Fibroblast of lung (primary cell): ENCODE results near the gene DDX20. TPM values are rescaled to one million over a fixed set of nuclear protein-coding genes. Genes with fewer than 3 reads are reported as not detected.

Source experiments
- DNase-seq, 2 donors: peaks; one replicate each; pipeline versions ENCODE4 v3.0.0 to v3.0.0-alpha.2; 2010; ENCODE audit warnings: low read depth in 2 of 2
- H2AFZ ChIP-seq: 2 replicates; pipeline ENCODE4 v1.5.1; 2012; ENCODE audit warnings: low read length, control low read depth, inconsistent platforms
- H3K27ac ChIP-seq: 2 replicates; pipeline ENCODE4 v1.5.1; 2011; ENCODE audit warnings: low read length, control low read depth; ENCODE audit not compliant: insufficient read depth
- H3K27me3 ChIP-seq: 2 replicates; pipeline ENCODE4 v1.5.1; 2011; ENCODE audit warnings: mild to moderate bottlenecking, low read length; ENCODE audit not compliant: control insufficient read depth, insufficient read depth
- H3K36me3 ChIP-seq: 2 replicates; pipeline ENCODE4 v1.5.1; 2011; ENCODE audit warnings: low read length; ENCODE audit not compliant: control insufficient read depth, insufficient read depth
- H3K4me1 ChIP-seq: 2 replicates; pipeline ENCODE4 v1.5.1; 2011; ENCODE audit warnings: low read length; ENCODE audit not compliant: control insufficient read depth, insufficient read depth; ENCODE audit errors: extremely low read depth
- H3K4me2 ChIP-seq: 2 replicates; pipeline ENCODE4 v1.5.1; 2011; ENCODE audit warnings: low read length, control low read depth; ENCODE audit not compliant: insufficient read depth; ENCODE audit errors: extremely low read depth
- H3K4me3 ChIP-seq, 4 experiments: fragments of 200-600 bp in 1 of 4; sonication (generic) in 1 of 4; replicated peaks in 1 of 4; 2 replicates each; pipeline ENCODE4 v1.5.1; 2011 to 2016; ENCODE audit warnings: low read length in 4 of 4, low read depth in 3 of 4, mild to moderate bottlenecking in 3 of 4, control low read depth in 2 of 4, inconsistent platforms in 1 of 4, mixed read lengths in 1 of 4; ENCODE audit not compliant: insufficient read depth in 1 of 4; ENCODE audit errors: control extremely low read depth in 1 of 4
- H3K79me2 ChIP-seq: 2 replicates; pipeline ENCODE4 v1.5.1; 2012; ENCODE audit warnings: mild to moderate bottlenecking, low read length, inconsistent platforms; ENCODE audit not compliant: control insufficient read depth, insufficient read depth
- H3K9ac ChIP-seq: 2 replicates; pipeline ENCODE4 v1.5.1; 2011; ENCODE audit warnings: mild to moderate bottlenecking, low read length, control low read depth; ENCODE audit not compliant: insufficient read depth
- H3K9me3 ChIP-seq: 2 replicates; pipeline ENCODE4 v1.5.1; 2012; ENCODE audit warnings: low read depth, low read length; ENCODE audit not compliant: control insufficient read depth, insufficient read depth
- H4K20me1 ChIP-seq: 2 replicates; pipeline ENCODE4 v1.5.1; 2011; ENCODE audit warnings: low read length; ENCODE audit not compliant: control insufficient read depth, insufficient read depth; ENCODE audit errors: extremely low read depth
- EZH2 ChIP-seq: IDR thresholded peaks from 2 replicates; pipeline ENCODE4 v1.5.1; 2012; ENCODE audit warnings: low read length, control low read depth, mild to moderate bottlenecking; ENCODE audit errors: missing control alignments
- polyA plus RNA-seq, 2 donors: library from polyadenylated mRNA; depleted of rRNA in 1 of 2; stranded (reverse) in 1 of 2; unstranded in 1 of 2; fragments of >200 nt; gene quantifications; 2 replicates each; pipeline ENCODE4 v1.2.1, GENCODE V29; 2011 to 2012; ENCODE audit warnings: missing spikeins in 1 of 2
- total RNA-seq: library from RNA; depleted of rRNA; stranded (reverse); fragments of >200 nt; gene quantifications from 2 replicates; pipeline ENCODE4 v1.2.1, GENCODE V29; 2014
- TF ChIP-seq, protein P1 (sequence below), 2 donors: IDR thresholded peaks in 1 of 2; conservative IDR thresholded peaks in 1 of 2; 1 replicate in 1 of 2; 2 replicates in 1 of 2; pipeline ENCODE4 v1.5.1; 2011 to 2012; ENCODE audit warnings: low read length in 2 of 2, control low read depth in 1 of 2, inconsistent platforms in 1 of 2, low read depth in 1 of 2, mild to moderate bottlenecking in 1 of 2

Gene DDX20
- total and polyA plus RNA-seq, 2 donors (not counting 1 experiment from before 2014, with no cell fraction given): 8.4 to 22.2 TPM

DNA sequence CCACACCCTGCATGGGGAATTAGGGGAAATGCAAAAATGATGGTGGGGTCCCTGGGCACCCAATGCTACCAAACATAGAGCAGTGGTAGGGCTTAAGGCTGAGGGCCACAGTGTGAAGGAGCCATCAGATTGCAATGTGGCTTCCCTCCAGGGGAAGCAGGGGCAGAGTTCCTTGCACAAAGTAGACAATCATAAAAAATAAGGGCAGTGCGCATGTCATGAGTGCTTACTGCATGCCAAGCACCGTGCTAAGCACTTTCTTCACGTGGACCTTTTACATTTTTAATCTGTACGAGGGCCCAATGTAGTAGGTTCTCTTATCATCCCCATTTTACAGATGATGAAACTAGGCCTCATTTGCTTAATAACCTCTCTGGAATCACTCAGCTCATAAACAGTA is 56.6 kb downstream of the DDX20 start:
- Histone ChIP-seq H3K27ac (no peak overlapping the region), H3K4me1 (no peaks in the 10 kb centered on the region), H3K9me3 (no peaks in the 10 kb centered on the region), H3K9ac (no peak overlapping the region), H4K20me1 (no peaks in the 10 kb centered on the region), H3K27me3 (no peaks in the 10 kb centered on the region), H3K4me3 (no peak overlapping the region), H3K79me2 (no peaks in the 10 kb centered on the region), H2AFZ (no peak overlapping the region), H3K4me2 (no peak overlapping the region), H3K36me3 (no peaks in the 10 kb centered on the region)
- no peak for TF ChIP-seq EZH2
- TF ChIP-seq, protein P1, sequence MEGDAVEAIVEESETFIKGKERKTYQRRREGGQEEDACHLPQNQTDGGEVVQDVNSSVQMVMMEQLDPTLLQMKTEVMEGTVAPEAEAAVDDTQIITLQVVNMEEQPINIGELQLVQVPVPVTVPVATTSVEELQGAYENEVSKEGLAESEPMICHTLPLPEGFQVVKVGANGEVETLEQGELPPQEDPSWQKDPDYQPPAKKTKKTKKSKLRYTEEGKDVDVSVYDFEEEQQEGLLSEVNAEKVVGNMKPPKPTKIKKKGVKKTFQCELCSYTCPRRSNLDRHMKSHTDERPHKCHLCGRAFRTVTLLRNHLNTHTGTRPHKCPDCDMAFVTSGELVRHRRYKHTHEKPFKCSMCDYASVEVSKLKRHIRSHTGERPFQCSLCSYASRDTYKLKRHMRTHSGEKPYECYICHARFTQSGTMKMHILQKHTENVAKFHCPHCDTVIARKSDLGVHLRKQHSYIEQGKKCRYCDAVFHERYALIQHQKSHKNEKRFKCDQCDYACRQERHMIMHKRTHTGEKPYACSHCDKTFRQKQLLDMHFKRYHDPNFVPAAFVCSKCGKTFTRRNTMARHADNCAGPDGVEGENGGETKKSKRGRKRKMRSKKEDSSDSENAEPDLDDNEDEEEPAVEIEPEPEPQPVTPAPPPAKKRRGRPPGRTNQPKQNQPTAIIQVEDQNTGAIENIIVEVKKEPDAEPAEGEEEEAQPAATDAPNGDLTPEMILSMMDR (conservative IDR thresholded peaks at IDR 0.05 in 1 of 2, IDR thresholded peaks at IDR 0.05 in 1 of 2; ENCODE audit: low read depth in 1 of 2, low read length in 2 of 2): no peak
- DNase-seq: no peak

DNA sequence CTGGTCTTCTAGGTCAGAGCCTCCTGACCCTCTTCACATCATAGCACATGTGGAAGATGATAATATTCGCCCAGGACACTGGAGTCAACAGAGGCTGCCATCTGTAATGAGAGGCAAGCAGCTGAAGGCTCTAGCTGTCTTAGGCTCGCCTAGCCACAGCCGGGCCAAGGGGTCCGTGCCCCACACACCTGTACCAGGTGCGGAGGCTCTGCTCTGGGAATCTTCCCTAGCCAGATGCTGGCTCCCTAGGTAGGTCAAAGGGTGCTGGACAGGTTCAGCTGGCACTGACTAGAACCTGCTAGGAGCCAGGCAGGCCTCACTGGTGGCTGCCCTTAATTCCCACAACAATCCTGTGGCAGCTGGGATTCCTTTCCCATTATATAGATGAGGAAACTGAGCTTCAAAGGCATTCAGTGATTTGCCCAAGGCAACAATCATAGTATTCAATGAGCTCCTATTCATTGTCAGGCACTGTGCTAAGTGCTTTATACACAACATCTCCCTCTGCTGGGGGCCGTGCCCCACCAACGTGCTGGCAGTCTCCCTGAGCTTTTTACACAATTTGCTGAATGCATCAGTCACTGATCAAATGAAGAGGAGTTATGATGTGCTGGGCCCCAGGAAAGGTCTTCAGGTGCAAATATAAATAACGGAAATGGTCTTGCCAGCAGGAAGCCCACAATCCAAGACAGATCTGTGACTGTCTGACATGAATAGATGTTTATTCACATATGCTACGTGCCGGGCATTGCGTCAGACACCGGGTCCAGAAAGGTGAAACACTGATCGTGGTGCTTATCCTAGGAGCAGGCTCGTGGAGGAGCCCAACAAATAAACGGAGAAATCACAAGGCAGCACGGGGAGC is 58.0 kb downstream of the DDX20 start:
- no peaks in the 10 kb centered on the region for H3K36me3 ChIP-seq
- no peak for DNase-seq
- no peaks in the 10 kb centered on the region for H3K4me1 ChIP-seq
- no peak overlapping the region for H2AFZ ChIP-seq
- H3K27me3 ChIP-seq: no peaks in the 10 kb centered on the region
- H4K20me1 ChIP-seq: no peaks in the 10 kb centered on the region
- no peak overlapping the region for H3K4me2 ChIP-seq
- no peak overlapping the region for H3K9ac ChIP-seq
- no peaks in the 10 kb centered on the region for H3K9me3 ChIP-seq
- no peak overlapping the region for H3K27ac ChIP-seq
- no peaks in the 10 kb centered on the region for H3K79me2 ChIP-seq
- TF ChIP-seq EZH2: no peak
- TF ChIP-seq, protein P1 (conservative IDR thresholded peaks at IDR 0.05 in 1 of 2, IDR thresholded peaks at IDR 0.05 in 1 of 2; ENCODE audit: low read depth in 1 of 2, low read length in 2 of 2): no peak
- no peak overlapping the region for H3K4me3 ChIP-seq

DNA sequence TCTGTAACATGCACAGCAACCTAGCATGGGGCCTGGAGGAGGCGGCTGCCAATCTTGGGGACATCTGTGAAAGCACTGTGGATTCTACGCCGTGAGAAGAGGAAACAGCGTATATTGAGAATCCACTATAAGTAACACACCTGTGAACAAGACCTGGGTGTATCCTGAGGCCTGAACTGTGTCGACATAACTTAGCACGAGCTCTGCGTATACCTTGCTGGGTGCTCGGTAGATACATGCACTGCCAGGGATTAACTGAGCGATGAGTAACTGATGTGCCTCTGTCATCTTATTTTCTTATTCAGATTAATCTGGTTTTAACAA is 58.6 kb downstream of the DDX20 start:
- Histone ChIP-seq H3K27ac (no peak overlapping the region), H3K79me2 (no peaks in the 10 kb centered on the region), H4K20me1 (no peaks in the 10 kb centered on the region), H3K4me2 (no peak overlapping the region), H2AFZ (no peak overlapping the region), H3K36me3 (no peaks in the 10 kb centered on the region), H3K4me3 (no peak overlapping the region), H3K9ac (no peak overlapping the region), H3K27me3 (no peaks in the 10 kb centered on the region), H3K9me3 (no peaks in the 10 kb centered on the region), H3K4me1 (no peaks in the 10 kb centered on the region)
- DNase-seq: no peak
- TF ChIP-seq, protein P1 (conservative IDR thresholded peaks at IDR 0.05 in 1 of 2, IDR thresholded peaks at IDR 0.05 in 1 of 2; ENCODE audit: low read depth in 1 of 2, low read length in 2 of 2): no peak
- TF ChIP-seq EZH2: no peak
